ENCODE results near the gene NSG1. TPM values are rescaled to one million over a fixed set of nuclear protein-coding genes. Genes with fewer than 3 reads are reported as not detected.

NSG1 gene
- total and polyA plus RNA-seq, 9 of the 15 experiments (the other 6 are each of a cell fraction or from before 2014, with no cell fraction given) = not detected

DNA sequence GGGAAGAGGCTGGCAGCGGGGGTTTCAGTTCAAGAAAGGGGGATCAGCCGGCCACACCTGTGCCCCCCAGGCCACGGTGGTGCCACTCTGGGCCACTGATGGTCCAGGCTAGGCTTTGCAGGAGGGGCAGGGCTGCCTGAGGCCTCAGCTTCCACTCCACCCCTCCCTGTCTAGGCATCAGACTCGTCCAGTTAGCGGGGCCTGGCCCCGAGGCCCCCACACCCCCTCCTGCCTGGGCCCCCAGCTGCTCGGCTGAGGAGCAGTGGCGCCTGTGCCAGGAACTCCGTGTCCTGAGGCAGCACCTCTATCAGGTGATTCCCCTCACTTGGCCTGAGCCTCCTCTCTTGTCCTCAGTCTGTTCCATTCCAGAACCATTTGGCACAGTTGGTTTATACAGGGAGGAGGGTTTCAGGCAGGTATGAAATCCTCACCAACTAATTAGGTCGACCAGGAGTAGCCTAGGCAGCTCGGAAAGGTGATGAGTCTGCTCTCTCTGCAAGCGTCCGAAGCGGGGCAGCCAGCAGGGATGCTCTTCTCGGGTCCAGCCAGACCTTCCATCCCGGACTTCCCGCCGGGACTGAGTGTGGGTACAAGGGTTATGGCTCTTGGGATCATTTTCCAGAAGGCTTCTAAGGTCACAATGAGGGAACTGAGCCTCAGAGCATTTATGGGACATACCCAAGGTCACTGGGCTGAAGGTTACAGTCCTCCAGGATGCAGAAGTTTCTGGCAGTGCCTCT lies 2.1 kb downstream of the NSG1 start:
- FAIRE-seq = no peak
- no peaks in the 10 kb centered on the region for H3K79me2 ChIP-seq (ENCODE audit: control insufficient read depth, insufficient read depth, low read length)
- H3K9ac ChIP-seq (ENCODE audit: insufficient read depth in 1 of 2, low read depth in 2 of 2, low read length in 2 of 2) = no peak overlapping the region
- TF ChIP-seq NELFE (IDR thresholded peaks at IDR 0.05; ENCODE audit: insufficient read depth, insufficient read length) (no peak), ELF1 (tag; IDR thresholded peaks at IDR 0.05) (no peak), SMARCC2 (IDR thresholded peaks at IDR 0.05; ENCODE audit: low read depth) (no peak), ZBTB34 (CRISPR knock-in tag; IDR thresholded peaks at IDR 0.05) (no peak), U2AF1 (optimal IDR thresholded peaks at IDR 0.05; ENCODE audit: low read depth, low read length) (no peak), PTBP1 (IDR thresholded peaks at IDR 0.05; ENCODE audit: low read depth, low read length) (no peak)
- TF ChIP-seq, protein P1, sequence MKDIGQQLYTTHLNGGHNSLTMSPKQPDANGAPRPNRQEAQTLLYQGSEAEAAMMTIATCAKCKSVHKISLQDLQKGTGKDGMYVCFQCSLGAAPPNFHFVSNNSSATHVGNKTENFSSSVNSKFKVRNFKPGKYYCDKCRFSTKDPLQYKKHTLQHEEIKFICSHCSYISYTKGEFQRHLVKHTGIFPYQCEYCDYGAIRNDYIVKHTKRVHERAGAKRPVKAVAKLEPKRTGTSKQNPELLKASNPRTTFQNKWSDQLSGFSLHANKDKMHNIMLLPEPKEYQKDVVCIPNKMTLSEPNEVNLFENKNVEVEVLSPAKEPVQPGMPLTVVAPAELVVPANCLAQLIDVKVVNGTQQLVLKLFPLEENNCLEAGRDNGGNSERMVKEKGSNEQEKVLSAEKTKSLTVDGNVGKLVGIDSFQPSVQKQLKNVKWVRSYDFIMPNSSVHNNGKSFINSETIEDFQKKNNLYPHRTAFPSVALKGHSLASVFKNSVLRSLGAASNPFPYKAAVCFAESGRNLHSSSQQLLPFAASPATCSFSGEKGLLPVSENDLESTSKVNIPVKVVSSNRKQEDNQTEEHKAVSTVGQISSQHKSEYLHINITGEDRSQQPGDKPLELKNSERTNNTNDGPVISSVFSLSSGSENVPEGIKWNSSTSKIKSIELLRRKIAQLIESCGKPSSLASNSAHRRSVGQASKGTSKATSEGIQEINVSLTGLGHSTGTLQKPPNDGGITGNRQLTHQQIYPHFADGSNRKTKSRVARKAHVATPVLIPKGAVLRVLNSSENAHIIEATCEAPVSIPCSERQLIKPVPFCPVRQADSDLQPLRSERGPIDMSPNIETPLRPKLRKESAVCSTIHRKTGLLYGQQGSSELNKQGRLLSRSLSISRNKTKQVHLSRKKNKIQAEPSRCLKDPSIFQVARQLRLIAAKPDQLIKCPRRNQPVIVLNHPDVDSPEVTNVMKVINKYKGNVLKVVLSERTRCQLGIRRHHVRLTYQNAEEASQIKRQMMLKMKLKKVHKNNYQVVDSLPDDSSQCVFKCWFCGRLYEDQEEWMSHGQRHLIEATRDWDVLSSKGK (CRISPR knock-in tag; IDR thresholded peaks at IDR 0.05) = no peak
- TF ChIP-seq, protein P2, sequence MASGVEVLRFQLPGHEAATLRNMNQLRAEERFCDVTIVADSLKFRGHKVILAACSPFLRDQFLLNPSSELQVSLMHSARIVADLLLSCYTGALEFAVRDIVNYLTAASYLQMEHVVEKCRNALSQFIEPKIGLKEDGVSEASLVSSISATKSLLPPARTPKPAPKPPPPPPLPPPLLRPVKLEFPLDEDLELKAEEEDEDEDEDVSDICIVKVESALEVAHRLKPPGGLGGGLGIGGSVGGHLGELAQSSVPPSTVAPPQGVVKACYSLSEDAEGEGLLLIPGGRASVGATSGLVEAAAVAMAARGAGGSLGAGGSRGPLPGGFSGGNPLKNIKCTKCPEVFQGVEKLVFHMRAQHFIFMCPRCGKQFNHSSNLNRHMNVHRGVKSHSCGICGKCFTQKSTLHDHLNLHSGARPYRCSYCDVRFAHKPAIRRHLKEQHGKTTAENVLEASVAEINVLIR (CRISPR knock-in tag; IDR thresholded peaks at IDR 0.05) = no peak
- ChIA-PET CTCF (ENCODE audit: low intra/inter-chr PET ratio) (no interaction called here), POLR2A (no interaction called here)
- H4K20me1 ChIP-seq (replicated peaks; ENCODE audit: control insufficient read depth, insufficient read depth, low read length) = peaks cover 15% of the 10 kb centered on the region; the same call in 1 of the 2 replicates
- no peaks in the 10 kb centered on the region for H3K36me3 ChIP-seq (ENCODE audit: control insufficient read depth, insufficient read depth, low read length)
- intact Hi-C loops (cut with micrococcal nuclease) = no loop called here
- no peak overlapping the region for H3K4me2 ChIP-seq (ENCODE audit: insufficient read depth, low read length)
- DNase-seq (ENCODE audit: extremely low read depth in 1 of 4, low spot score in 3 of 4) = no peak
- H3K27me3 ChIP-seq (ENCODE audit: control insufficient read depth in 2 of 2, insufficient read depth in 2 of 2, low read length in 2 of 2) = peaks cover 13 to 76% of the 10 kb centered on the region in 2 experiments; a peak in 4 of 5 replicates
- BruUV-seq (replicated peaks) = no TSS peak
- H3K4me3 ChIP-seq = no peak overlapping the region
- in situ Hi-C loops (cut with MboI) = no loop called here
- 2% methylated on average over 14 of the region's 18 CpGs for WGBS (ENCODE audit: insufficient coverage, low coverage, missing lambda C conversion rate)
- no peaks in the 10 kb centered on the region for H3K9me3 ChIP-seq (replicated peaks; ENCODE audit: control insufficient read depth, insufficient read depth, low read depth, low read length)
- peaks cover 0 to 28% of the 10 kb centered on the region in 2 experiments; a peak in 3 of 5 replicates for H3K4me1 ChIP-seq (replicated peaks in 1 of 2; ENCODE audit: control insufficient read depth in 2 of 2, insufficient read depth in 2 of 2, low read length in 2 of 2)
- H2AFZ ChIP-seq (ENCODE audit: low read depth, low read length) = no peak overlapping the region
- no peak overlapping the region for H3K27ac ChIP-seq (ENCODE audit: extremely low read depth, low read depth, low read length)
- no peak for ATAC-seq
- H3K9me1 ChIP-seq (ENCODE audit: control insufficient read depth, insufficient read depth, low read length) = no peaks in the 10 kb centered on the region
